ENCODE results near the gene LDAF1. TPM values are rescaled to one million over a fixed set of nuclear protein-coding genes. Genes with fewer than 3 reads are reported as not detected.

The LDAF1 gene
- 100 to 1,000 TPM in 2 of 4 donors, 10 to 100 TPM in 2; 46.1 to 115 (median 84.5) TPM for total RNA-seq

DNA sequence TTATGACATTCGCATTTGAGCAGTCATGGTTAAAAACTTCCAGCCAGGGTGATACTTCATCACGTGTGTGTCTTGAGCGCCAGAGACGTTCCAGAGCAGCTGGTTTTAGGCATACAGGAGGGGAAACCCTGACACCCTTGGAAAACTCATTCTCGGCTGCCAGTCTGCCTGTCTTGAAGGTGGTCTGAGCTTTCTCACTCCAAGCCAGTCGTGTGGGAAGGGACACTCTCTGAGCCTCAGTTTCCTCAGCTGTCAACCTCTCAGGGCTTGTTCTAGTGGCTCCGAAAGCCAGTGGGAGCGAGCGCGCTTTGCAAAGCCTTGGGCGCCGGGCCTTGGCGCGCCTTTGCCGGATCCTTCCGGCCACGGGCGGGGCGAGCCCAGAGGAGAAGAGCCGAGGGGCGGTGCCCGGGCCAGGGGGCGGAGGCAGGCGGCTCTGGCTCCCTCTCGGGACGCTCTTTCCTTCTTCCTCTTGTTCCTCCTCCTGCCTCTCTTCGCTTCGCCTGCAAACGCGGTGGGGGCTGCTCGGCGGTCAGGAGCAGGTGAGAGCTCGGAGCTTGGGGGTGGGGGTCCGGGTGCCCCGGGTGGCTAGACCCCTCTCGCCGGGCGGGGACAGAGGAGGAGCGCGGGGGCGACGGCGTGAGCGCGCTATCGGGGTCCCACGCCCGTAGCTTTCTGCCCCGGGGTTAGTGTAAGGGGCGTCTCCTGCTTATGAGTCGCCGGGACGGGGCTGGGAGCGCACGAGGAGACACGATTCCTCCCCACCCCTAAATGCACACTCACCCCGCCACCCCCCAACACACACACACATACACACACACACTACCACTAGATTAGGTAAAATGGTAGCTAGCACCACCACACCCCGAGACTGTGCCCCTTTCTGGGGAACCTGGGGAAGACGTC, at the start of gene LDAF1:
Gene LDAF1 (plus strand): TSS at position 467 of the 903 bp plus-strand sequence. CDS start 2,509 bp downstream, outside the sequence.
- TF ChIP-seq, protein P1, sequence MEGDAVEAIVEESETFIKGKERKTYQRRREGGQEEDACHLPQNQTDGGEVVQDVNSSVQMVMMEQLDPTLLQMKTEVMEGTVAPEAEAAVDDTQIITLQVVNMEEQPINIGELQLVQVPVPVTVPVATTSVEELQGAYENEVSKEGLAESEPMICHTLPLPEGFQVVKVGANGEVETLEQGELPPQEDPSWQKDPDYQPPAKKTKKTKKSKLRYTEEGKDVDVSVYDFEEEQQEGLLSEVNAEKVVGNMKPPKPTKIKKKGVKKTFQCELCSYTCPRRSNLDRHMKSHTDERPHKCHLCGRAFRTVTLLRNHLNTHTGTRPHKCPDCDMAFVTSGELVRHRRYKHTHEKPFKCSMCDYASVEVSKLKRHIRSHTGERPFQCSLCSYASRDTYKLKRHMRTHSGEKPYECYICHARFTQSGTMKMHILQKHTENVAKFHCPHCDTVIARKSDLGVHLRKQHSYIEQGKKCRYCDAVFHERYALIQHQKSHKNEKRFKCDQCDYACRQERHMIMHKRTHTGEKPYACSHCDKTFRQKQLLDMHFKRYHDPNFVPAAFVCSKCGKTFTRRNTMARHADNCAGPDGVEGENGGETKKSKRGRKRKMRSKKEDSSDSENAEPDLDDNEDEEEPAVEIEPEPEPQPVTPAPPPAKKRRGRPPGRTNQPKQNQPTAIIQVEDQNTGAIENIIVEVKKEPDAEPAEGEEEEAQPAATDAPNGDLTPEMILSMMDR (IDR thresholded peaks at IDR 0.05; ENCODE audit: low read depth) = no peak

- TF ChIP-seq, protein P1 (IDR thresholded peaks at IDR 0.05; ENCODE audit: low read depth) = no peak
These were observed 42.3 kb upstream of the LDAF1 start for GRCh38 chr16:21116148-21116693.

DNA sequence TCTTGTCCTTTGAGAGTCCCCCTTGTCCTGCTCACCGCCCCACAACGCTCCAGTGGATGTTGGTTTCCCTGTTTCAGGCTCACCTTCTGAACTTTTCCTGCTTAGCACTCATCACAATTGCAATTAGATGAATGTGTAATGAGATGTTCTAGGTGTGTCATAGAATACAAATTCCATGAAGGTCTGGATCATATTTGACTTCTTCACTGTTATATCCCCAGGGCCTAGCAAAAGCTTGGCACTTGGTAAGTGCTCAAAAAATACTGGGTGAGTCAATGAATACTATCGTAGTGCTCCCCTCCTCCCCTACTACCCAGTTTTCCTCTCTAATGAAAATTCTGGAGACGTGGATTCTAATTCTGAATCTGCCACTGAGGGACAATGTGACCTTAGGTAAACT, 40.9 kb upstream of the LDAF1 start:
- TF ChIP-seq, protein P1 (IDR thresholded peaks at IDR 0.05; ENCODE audit: low read depth) = no peak

GRCh38 chr16:21120976-21121520, 37.4 kb upstream of the LDAF1 start:
- TF ChIP-seq, protein P1 (IDR thresholded peaks at IDR 0.05; ENCODE audit: low read depth) = no peak

- TF ChIP-seq, protein P1 (IDR thresholded peaks at IDR 0.05; ENCODE audit: low read depth) = no peak
These were observed 33.3 kb upstream of the LDAF1 start for GRCh38 chr16:21125191-21125590.

DNA sequence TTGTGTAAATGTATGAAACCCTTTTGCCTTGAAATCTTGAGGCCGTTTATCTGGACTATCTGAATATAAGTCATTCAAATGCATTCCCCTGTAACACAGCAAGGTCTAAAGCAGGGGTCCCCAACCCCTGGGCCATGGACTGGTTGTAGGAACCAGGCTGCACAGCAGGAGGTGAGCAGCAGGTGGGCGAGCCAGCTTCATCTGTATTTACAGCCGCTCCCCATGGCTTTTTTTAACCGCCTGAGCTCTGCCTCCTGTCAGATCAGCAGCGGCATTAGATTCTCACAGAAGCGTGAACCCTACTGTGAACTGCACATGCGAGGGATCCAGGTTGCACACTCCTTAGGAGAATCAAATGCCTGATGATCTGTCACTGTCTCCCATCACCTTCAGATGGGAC, 32.0 kb upstream of the LDAF1 start:
- TF ChIP-seq, protein P1 (IDR thresholded peaks at IDR 0.05; ENCODE audit: low read depth) = no peak

DNA sequence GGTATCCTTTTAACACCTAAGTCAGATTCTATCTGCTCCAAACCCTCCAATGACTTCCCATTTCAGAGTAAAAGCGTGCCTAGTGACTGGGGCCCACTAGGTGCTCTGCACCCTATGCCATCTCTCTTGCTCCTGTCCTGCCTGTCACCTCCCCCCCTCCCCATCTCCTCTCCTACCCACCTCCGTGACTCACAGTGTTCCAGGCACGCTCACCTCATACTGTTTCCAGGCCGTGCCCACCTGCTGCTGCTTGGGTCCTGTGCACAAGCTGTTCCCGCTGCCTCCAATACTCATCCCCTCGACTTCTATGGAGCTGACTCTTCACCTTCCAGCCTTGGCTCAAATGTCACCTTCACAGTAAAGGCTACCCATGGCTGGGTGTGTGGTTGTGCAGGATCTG, 29.5 kb upstream of the LDAF1 start:
- TF ChIP-seq, protein P1 (IDR thresholded peaks at IDR 0.05; ENCODE audit: low read depth) = no peak

Data from subcutaneous adipose tissue (tissue), 4 donors.